22Rv1 (cell line): ENCODE data around the gene ART3.

Experiments
- ZFX ChIP-seq: fragments of 450-650 bp; IDR thresholded peaks from 2 replicates; pipeline ENCODE4 v1.6.1; 2017; ENCODE audit warnings: antibody characterized with exemption, borderline replicate concordance
- TF ChIP-seq, protein P1 (sequence below): fragments of 450-650 bp; IDR thresholded peaks from 2 replicates; pipeline ENCODE4 v1.5.1; 2017; ENCODE audit warnings: mild to moderate bottlenecking

DNA sequence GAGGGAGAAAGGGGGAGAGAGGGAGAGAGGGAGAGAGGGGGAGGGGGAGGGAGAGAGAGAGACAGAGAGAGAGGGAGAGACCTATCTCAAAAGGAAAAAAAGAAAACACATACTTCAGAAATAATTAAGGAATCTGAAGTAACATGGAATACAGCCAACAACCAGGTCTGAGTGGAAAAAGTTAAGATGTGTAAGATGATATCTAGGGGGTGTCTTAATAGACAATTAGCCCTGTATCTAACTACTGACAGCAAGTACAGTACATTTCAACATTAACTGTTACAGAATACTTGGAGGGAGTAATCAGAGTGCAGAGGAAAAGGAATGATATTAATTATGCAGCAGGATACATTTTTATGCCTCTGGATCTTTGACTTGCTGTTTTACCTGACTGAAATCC, 51.3 kb downstream of the ART3 start:
- TF ChIP-seq, protein P1, sequence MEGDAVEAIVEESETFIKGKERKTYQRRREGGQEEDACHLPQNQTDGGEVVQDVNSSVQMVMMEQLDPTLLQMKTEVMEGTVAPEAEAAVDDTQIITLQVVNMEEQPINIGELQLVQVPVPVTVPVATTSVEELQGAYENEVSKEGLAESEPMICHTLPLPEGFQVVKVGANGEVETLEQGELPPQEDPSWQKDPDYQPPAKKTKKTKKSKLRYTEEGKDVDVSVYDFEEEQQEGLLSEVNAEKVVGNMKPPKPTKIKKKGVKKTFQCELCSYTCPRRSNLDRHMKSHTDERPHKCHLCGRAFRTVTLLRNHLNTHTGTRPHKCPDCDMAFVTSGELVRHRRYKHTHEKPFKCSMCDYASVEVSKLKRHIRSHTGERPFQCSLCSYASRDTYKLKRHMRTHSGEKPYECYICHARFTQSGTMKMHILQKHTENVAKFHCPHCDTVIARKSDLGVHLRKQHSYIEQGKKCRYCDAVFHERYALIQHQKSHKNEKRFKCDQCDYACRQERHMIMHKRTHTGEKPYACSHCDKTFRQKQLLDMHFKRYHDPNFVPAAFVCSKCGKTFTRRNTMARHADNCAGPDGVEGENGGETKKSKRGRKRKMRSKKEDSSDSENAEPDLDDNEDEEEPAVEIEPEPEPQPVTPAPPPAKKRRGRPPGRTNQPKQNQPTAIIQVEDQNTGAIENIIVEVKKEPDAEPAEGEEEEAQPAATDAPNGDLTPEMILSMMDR, result no peak
- no peak for TF ChIP-seq ZFX
